Measurements from ENCODE around the gene TMEM151A.

TMEM151A gene

DNA sequence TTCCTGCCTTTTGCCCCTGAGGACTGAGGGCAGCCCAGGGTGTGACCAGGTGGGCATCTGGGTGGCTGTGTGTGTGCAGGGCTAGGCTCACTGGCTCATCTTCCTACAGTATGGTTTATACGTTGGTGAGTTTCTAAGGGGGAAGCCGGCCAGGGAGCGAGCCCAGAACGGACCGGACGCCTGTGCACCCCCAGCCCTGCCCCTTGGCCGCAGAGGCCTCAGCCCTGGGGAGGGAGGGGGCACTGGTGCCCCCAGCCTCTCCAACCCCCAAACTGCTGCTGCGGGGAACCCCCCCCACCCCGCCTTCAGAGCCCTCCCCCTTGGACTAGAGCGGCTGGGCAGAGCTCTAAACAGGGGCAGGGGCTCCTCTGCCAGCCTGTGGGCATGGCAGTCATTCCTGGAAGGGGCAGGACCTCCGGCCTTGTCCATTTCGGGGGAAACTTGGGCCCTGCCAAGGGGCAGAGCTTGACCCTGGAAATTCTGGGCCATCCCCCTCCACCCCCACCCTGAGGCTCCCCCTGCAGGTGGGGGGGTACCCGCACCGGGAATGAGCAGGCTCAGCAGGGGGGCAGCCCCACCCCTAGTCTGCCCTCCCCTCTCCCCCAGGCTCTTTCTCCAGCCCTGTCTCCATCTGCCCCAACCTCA lies 8.1 kb upstream of the TMEM151A start:
- DNase-seq (ENCODE audit: low spot score) = no peak

DNA sequence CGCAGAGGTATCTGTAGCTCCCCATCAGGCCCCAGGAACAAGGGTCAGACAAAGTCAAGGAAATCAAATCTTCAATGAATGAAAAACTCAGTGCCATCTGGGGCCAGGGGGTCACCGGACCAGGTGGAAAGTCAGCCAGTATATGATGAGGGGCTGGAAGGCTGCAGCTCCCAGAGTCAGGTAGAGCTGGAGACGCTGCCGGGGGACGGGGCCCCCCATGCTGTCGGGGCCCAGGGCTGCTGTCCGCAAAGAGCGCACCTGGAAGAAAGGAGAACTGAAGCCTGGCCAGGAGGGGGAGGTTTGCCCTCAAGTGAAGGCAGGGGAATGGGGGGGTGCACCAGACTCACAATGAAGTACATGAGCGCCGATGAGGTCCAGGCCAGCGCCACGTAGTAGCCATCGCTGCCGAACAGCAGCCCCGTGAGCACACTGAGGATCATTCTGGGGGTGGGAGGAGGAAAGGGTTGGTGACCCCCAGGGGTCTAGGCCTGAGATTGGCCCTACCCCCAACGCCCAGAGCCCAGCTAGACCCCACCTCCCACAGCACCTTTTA lies 7.1 kb upstream of the TMEM151A start:
- no peak for DNase-seq (ENCODE audit: low spot score)

DNA sequence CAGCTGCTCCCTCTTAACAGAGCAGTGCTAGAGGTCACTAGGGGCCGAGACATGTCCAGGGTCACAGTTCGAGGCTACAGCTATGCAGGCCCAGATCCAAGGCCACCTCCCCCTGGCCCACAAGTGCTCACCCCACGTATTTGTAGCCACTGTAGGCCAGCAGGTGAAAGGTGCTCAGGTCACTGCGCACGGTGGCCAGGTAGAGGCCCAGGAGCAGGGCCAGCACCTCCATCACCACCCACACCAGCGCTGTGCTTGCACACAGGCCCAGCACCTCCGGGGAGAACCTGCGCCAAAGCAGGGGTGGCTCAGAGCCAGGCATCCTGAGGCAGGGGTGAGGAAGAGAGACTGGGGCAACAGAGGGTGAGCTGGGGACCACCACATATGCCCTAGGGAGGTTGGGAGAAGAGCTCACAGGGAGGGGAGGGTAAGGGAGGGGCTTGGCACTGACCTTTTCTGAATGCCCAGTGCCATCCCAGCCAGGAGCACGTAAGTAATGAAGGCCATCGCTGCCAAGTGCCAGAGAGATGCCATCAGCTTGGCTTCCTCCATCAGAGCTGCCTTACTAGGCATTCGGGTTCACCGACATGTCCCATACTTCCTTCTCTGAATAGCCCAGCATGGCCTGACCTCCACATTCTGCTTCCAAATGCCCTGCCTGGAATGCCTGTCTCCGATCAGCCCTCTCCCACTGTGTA lies 6.3 kb upstream of the TMEM151A start:
- DNase-seq (ENCODE audit: low spot score) = no peak

DNA sequence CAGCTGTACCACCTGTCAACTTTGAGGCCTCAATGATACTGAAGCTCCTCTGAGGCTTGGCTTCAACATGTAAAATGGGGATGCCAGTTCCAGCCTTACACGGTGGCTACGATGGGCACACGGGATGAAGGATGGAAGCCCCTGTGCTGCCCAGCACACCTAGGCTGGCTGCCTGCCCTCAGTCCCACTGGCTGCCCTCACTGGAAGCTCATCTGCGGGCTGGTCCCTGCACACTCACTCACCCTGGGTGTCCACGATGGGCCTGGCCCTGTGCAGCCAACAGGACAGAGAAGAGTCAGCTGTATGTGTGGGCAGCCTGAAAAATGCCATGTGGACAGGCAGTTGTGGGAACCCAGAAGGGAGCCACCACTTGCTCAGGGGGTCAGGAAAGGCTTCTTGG lies 5.0 kb upstream of the TMEM151A start:
- DNase-seq (ENCODE audit: low spot score) = no peak

DNA sequence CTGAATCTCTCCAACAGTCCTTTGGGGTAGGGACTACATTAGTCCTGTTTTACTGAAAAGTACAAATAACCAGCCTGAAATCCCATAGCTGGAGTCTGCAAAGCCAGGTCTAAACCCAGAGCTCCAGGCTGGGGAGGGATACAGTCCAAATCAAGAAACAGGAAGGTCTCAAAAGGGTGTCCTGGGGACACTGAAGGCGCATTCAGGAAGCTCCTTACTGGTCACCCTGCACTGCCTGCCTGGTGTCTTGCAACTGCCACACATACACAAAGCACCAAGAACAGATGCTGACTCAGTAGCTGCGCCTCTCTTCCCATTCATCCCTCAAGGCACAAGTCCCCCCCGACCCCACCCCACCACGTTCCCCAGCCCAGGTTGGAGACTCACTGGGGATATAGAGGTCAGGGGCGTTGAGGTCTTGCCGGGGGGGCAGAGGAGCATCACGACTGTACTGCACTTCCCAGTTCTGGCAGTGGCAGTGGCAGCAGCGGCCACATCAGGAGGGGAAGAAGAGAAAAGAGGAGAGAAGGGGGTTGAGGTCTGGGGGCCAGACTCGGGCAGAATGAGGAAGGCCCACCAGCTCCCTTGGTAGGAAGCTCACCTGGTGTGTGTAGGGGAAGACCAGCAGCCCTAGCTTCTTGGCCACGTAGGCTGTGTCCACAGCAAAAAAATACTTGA lies 4.3 kb upstream of the TMEM151A start:
- no peak for DNase-seq (ENCODE audit: low spot score)

DNA sequence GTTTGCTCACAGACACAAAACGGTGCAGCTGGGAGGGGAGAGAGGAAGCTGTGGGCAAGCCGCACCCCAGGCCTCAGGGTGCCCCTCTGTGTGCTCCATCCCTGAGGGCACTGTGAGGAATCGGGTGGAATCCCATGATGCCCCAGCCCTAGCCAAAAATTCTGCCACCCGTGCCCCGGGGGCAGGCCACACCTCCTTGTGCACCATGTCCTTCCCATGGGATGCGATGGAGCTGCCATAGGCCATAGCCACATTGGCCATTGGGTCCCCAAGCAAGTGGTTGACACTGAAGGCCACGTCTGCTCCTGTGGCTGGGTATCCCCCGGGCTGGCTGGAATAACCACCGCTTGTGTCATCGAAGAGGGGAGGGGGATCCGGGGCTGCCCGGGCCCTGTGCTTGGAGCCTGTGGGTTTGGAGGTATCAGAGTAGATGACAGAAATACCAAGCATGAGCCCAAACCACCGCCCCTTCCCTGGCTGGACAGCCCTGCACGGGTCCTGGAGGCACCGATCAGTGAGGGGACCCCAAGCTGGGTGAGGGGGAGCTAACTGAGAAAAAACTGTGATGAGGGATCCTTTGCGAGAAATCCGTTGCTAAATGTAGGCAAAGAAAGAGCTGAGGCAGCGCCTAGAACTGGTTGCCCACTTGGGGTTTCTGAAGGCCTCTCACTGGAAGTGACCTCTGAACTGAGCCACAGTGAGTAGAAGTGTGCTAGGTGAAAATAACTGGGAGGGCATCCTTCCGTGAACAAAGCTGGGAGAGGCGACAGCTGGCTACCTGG lies 3.6 kb upstream of the TMEM151A start:
- DNase-seq (ENCODE audit: low spot score) = no peak

DNA sequence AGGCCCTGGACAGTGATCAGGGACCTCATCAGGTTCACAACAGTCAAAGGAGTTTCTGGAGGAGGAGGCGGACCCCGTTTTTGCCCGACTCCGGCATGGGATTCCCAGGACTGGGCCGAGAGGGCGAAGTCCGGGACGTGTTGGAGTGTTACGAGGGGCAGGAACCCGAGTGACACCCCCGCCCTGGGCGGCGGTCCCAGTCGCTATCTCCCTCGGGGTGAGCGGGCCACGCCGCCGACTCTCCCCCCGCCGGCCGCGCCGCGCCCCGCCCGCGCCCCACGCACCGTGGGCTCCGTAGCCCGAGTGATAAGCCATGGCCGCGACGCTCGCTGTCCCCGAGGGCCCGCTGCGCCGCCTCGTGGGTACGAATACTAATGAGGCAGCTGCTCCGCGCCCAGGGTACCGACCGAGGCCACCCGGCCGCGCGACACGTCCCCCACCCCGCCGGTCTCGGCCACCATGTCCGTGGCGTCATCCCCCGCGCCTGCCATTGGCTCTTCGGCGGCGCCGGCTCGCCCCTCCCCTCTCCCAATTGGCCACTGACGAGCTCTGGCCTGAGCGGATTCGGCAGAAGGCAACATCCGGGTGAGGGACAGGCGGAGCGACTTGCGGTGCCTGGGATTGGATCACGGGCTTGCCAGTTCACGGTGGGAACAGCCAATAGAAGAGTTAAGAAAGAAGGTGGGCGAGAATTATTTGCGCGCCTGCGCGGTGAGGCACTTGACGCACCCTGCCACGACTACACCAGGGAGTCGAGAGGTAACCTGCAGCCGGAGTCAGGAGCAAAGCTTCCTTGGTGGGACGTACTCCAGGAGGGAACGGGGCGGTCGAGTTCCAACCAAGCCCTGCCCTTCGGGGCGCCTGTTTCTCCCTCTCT lies 2.8 kb upstream of the TMEM151A start, which contains the start of gene YIF1A:
TSS of gene YIF1A (minus strand) at position 473 of the 877 bp plus-strand sequence. CDS start at position 315, 158 bp downstream.
- DNase-seq (ENCODE audit: low spot score) = peak; percentile 99

DNA sequence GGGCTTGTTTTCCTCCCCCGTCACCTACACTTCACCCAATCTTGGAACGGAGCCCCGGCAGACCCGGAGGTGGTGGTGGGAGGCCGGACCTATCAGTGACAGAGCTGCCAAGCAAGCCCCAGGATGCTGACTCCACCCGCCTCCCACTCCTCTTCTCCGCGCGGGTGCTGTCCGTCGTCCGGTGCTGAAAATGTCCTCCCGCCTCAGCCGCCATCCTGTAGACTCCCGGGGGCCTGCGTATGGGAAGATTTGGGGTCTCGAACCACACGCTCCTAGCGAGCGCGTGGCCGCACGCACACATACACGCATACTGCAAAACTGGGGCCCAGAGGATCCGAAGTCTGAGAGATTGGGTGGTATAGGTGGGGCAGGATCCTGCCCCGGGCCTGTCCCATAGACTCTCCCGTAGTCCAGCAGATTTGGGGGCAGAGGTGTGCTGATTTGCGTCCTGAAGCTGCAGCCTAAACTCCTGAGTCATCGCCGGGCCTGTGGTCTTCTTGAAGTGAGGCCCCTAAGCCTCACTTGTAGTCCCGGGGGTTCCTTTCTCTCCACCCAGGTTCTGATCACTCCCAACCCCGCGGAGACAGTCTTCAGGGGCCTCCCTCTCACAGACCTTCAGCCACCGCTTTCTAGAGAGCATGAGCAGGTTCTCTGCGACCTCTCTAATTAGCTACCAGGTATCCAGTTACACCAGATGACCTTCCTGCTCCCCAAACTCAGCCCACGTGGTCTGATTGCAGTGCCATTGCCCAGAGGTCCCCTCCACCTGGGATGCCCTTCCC lies 2.0 kb upstream of the TMEM151A start:
- no peak for DNase-seq (ENCODE audit: low spot score)

DNA sequence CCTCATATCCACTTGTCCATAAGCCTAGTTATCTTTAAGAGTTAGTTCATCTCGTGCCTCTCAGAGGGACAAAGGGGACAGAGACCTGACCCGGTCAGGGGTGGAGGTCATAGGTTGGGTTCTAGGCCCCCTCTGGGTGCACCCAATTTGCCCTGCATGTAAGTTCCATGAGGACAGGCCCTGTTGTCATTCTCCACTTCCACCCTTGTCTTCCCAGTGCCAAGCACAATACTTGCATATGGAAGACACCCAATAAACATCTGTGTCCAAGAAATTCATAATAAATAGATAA lies 1.4 kb upstream of the TMEM151A start:
- DNase-seq (ENCODE audit: low spot score) = no peak

DNA sequence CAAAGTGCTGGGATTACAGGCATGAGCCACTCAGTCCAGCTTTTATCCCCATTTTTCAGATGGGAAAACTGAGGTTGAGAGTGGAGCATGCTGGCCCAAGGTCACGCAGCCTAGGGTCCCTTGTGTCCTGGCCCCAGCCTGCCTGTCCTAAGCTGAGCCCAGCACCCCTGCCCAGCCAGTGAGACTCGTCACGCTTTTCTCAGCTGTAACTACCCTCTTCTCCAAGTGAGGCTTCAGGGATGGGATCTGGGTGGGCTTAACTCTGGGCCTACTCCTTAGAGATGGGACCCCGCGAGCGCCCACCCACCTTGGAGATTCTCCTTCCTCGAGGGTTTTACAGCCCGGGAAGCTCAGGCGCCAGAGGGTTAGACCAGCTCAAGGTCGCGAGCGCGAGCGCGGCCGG lies 390 bp upstream of the TMEM151A start:
- no peak for DNase-seq (ENCODE audit: low spot score)

DNA sequence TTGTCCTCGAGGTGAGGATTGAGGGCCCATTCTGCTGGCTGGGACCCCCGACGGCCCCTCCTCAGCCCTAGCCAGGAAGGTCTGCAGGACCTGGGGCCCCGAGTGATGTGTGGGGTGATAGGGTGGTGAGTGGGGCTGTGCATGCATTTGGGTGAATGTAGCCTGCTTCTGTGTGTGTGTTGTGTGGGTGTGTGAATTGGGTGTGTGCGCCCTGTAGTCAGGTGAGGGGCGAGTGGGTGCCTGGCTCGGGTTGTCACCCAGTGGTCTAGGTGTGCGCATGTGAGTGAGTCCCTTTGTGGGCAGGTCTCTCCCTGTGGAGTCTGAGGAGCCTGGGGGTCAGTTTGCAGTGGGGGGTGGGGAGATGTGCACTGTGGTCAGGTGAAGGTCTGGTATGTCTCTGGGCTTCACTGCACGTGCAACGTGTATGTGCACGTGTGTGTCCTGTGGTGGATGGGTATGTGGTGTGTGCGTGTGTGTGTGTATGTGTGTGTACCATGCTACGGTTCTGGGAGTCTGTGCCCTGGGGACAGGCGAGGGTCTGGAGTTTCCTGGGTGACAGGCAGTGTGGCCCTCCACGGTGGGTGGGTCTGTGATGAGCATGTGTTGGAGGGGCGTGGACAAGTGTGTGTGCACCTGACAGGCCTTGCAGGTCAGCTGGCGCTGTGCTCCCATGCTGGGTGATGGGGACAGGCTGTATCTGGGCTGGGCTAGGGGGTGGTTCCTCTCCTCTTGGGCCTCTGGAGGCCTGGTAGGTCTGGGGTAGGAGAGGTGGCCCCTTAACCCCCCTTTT lies 1.0 kb downstream of the TMEM151A start:
- no peak for DNase-seq (ENCODE audit: low spot score)

DNA sequence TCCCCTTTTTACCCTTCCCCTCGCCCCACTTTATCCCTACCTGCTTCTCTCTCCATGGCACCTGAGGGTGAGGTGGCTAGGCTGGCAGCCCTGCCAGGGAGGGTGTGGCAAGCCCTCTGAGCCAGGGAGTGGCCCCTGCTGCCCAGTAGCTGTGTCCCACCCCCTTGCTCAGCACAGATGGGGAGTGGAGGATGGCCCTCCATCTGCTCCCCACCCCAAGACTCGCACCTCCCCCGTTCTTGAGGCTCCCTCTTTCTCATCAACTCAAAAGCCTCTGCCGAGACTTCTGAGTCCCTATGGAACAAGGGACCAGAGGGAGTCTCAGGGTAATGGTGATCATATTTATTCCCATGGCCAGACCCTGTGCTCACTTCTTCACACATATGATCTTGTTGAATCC lies 1.7 kb downstream of the TMEM151A start:
- DNase-seq (ENCODE audit: low spot score) = no peak

DNA sequence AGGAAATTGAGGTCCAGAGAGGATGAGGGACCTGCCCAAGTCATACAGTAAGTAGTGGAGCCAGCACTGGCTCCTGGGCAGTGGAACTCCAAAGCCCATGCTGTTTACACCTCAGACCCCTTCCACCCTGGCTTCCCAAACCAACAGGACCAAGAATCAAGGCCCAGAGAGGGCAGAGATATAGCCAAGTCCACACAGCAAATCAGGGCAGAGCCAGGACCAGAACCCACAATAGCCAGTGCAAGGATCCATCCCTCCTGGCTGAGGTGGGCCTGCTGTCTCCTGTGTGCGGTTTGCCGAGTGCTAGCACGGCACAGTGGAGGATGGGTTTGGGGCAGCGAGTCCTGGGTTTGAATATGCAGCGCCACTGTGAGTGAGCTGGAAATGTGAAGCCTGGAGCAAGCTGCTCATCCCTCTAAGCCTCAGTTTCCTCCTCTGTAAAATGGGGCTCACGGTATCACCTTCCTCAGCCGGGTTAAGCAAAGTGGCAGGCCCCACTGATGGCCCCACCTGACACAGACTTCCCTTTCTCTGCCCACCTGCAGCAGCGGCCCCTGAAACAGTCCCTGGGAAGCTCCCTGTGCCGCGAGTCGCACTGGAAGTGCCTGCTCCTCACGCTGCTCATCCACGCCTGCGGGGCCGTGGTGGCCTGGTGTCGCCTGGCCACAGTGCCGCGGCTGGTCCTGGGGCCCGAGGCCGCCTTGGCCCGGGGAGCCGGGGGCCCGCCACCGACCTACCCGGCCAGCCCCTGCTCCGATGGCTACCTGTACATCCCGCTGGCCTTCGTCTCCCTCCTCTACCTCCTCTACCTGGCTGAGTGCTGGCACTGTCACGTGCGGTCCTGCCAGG lies 2.3 kb downstream of the TMEM151A start:
- DNase-seq (ENCODE audit: low spot score) = no peak

DNA sequence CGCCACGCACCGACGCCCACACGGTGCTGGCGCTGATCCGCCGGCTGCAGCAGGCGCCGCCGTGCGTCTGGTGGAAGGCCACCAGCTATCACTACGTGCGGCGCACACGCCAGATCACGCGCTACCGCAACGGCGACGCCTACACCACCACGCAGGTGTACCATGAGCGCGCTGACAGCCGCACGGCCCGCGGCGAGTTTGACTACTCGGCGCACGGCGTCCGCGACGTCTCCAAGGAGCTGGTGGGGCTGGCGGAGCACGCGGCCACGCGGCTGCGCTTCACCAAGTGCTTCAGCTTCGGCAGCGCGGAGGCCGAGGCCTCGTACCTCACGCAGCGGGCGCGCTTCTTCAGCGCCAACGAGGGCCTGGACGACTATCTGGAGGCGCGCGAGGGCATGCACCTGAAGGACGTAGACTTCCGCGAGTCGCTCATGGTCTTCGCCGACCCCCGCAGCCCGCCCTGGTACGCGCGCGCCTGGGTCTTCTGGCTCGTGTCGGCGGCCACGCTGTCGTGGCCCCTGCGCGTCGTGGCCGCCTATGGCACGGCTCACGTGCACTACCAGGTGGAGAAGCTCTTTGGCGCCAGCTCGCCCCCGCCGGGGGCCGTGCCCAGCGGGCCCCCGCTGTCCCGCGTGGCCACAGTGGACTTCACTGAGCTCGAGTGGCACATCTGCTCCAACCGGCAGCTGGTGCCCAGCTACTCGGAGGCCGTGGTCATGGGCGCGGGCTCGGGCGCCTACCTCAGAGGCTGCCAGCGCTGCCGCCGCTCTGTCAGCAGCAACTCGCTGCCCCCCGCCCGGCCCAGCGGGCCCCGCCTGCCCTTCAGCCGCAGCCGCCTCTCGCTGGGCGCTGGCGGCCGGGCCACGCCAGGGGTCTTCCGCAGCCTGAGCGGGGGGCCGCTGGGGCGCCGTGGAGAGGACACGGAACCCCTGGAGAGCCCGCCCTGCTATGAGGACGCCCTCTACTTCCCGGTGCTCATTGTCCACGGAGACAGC lies 3.2 kb downstream of the TMEM151A start:
- no peak for DNase-seq (ENCODE audit: low spot score)

DNA sequence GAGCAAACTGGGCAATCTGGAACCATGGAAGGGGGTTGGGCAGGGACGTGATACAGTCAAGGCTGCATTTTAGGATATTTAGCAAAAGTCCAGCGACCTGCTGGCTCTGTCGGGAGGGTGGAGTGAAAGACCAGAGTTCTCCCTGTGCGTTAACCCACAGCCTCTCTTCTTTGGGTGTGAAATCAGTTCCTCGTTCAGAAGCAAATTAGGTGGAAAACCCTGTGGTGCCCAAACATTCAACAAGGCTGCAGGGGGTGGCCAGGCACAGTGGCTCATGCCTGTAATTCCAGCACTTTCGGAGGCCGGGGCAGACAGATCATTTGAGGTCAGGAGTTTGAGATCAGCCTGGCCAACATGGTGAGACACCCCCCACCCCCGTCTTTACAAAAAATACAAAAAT lies 5.9 kb downstream of the TMEM151A start:
- no peak for DNase-seq (ENCODE audit: low spot score)

DNA sequence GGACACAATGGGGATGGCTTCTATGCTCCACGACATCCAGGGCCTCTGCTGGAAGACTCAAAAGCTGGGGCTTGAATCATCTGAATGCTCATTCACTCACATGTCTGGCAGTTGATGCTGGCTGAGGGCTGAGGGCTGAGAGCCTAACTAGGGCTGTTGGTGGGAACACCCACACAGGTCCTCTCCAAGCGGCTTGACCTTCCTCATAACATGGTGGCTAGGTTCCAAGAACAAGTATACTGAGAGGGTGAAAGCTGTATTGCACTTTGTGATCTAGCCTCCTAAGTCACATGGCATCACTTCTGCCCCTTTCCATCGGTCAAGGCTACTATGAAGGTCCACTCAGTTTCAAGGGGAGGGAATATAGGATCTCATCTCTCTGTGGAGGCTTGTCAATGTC lies 7.5 kb downstream of the TMEM151A start:
- DNase-seq (ENCODE audit: low spot score) = no peak

DNA sequence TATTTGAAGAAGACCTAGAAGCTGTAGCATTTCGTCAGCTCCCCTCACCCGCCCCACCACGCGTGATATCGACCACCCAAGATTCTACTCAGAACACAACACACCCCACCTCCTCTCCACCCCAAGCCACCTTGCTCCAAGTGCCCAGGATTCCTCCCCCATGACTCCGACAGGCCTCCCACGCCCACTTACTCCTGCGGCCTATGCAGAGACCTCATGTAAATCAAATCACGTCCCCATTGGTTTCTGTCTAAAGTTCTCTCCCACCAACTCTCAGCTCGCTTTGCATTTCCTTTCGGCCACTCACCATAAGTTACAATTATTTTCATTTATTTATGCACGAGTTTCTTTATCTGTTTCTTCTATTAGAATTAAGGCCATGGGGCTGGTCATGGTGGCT lies 11.0 kb downstream of the TMEM151A start:
- no peak for DNase-seq (ENCODE audit: low spot score)

DNA sequence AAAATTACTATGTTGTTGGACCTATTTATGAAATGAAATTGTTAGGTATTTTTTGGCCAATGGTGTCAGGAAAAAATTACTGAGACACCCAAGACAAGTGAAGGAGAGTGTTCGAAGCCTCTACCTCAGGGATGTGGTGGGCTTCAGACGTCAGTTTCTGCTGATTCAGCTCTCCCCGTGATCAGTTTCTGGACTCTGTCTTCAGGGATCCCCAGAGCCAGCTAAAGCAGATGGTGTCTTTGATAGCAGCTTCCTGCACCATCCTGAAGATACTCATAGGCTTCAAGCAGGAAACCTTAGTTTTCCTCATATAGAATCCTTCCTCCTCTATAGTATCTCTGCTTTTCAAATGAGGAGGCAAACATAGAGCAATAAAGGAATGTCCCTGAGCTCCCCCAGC lies 17.8 kb downstream of the TMEM151A start:
- no peak for DNase-seq (ENCODE audit: low spot score)

Measured in hematopoietic multipotent progenitor cell treated with erythropoietin and hydrocortisone succinate and interleukin-3 and kit ligand, for 17 days (in vitro differentiated cells).